SK-N-MC (cell line): ENCODE data around the gene GH2.

Experiments
- EZH2 ChIP-seq: fragments of 200-600 bp; sonication (generic); IDR thresholded peaks from one replicate; pipeline ENCODE4 v1.6.1; 2017; ENCODE audit warnings: antibody characterized with exemption
- POLR2AphosphoS5 ChIP-seq: IDR thresholded peaks from 2 replicates; pipeline ENCODE4 v1.6.1; 2012; ENCODE audit warnings: mild to moderate bottlenecking, low read depth, low read length, borderline replicate concordance

DNA sequence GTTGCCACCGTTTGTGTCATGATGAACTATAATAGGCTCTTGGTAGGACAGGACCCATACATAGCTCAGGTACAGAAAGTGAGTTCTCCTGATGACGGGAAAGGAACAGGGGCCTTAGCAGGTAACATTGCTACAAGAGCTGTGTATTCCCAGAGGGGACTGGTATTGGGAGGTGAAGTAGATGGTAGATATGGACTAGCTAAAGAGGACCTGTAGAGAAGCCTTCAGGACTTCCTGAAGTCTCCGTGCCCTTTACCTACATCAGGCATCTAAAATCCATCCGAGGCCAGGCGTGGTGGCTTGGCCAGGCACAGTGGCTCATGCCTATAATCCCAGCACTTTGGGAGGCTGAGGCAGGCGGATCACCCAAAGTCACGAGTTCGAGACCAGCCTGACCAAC lies 26.6 kb downstream of the GH2 start:
- TF ChIP-seq POLR2AphosphoS5 (no peak), EZH2 (no peak)
